Measurements from ENCODE around the gene CCDC142. TPM values are rescaled to one million over a fixed set of nuclear protein-coding genes. Genes with fewer than 3 reads are reported as not detected.
"Not testable (repeated sequence)": the region's sequence is repeated elsewhere in the genome, so short reads cannot be mapped to it uniquely, and the experiment has no call there.

Gene CCDC142
- total RNA-seq, 3 donors from 2014 or later (not counting 1 experiment from before 2014, with no cell fraction given) = 14.9 to 25.2 (median 15.6) TPM

- Histone ChIP-seq H3K4me3 (ENCODE audit: low read length) (no peak overlapping the region), H3K36me3 (ENCODE audit: control insufficient read depth, insufficient read depth, low read length) (peaks cover 10% of the 10 kb centered on the region), H3K4me1 (ENCODE audit: control insufficient read depth, insufficient read depth, low read length) (peaks cover 31% of the 10 kb centered on the region), H3K27me3 (ENCODE audit: control insufficient read depth, insufficient read depth, low read length) (no peaks in the 10 kb centered on the region), H3K27ac (ENCODE audit: low read length) (no peak overlapping the region), H3K9me3 (ENCODE audit: control insufficient read depth, insufficient read depth, low read length) (no peaks in the 10 kb centered on the region)
- peak overlapping the region; percentile 58 for H3K4me3 Mint-ChIP-seq
- intact Hi-C loops (cut with micrococcal nuclease) = no loop called here
- no peaks in the 10 kb centered on the region for H3K27me3 Mint-ChIP-seq (ENCODE audit: low read depth in 2 of 2)
- WGBS (ENCODE audit: insufficient coverage) = 92% methylated on average over 4 of the region's 4 CpGs
- peak overlapping the region in 1 of 2 donors; percentile 63 for H3K27ac Mint-ChIP-seq
- DNase-seq = no peak
- ATAC-seq = no peak
- no peaks in the 10 kb centered on the region for H3K9me3 Mint-ChIP-seq
- no peak for TF ChIP-seq CTCF (IDR thresholded peaks at IDR 0.05)
- H3K4me1 Mint-ChIP-seq = peaks cover 33 to 48% of the 10 kb centered on the region in 2 donors
- H3K36me3 Mint-ChIP-seq = no peaks in the 10 kb centered on the region
Measured at GRCh38 chr2:74462786-74463105, 20.1 kb downstream of the CCDC142 start.

- Mint-ChIP-seq H3K36me3 (no peaks in the 10 kb centered on the region), H3K4me3 (peak overlapping the region; percentile 58), H3K4me1 (peaks cover 37 to 53% of the 10 kb centered on the region in 2 donors), H3K27me3 (ENCODE audit: low read depth in 2 of 2) (no peaks in the 10 kb centered on the region), H3K9me3 (no peaks in the 10 kb centered on the region), H3K27ac (peak overlapping the region in 1 of 2 donors; percentile 63)
- ATAC-seq (no peak), DNase-seq (no peak)
- no peak overlapping the region for H3K27ac ChIP-seq (ENCODE audit: low read length)
- H3K36me3 ChIP-seq (ENCODE audit: control insufficient read depth, insufficient read depth, low read length) = peaks cover 10% of the 10 kb centered on the region
- WGBS (ENCODE audit: insufficient coverage) = 96% methylated on average over 20 of the region's 20 CpGs
- peaks cover 31% of the 10 kb centered on the region for H3K4me1 ChIP-seq (ENCODE audit: control insufficient read depth, insufficient read depth, low read length)
- no peaks in the 10 kb centered on the region for H3K27me3 ChIP-seq (ENCODE audit: control insufficient read depth, insufficient read depth, low read length)
- intact Hi-C loops (cut with micrococcal nuclease) = no loop called here
- no peak overlapping the region for H3K4me3 ChIP-seq (ENCODE audit: low read length)
- TF ChIP-seq CTCF (IDR thresholded peaks at IDR 0.05) = no peak
- no peaks in the 10 kb centered on the region for H3K9me3 ChIP-seq (ENCODE audit: control insufficient read depth, insufficient read depth, low read length)
Measured at GRCh38 chr2:74462054-74462785, 20.6 kb downstream of the CCDC142 start.

GRCh38 chr2:74461187-74462053 lies 21.4 kb downstream of the CCDC142 start:
- DNase-seq = peak in 1 of 2 donors; percentile 29
- H3K4me3 ChIP-seq (ENCODE audit: low read length) = no peak overlapping the region

GRCh38 chr2:74460187-74460586 lies 22.6 kb downstream of the CCDC142 start:
- Mint-ChIP-seq H3K4me3 (peak overlapping the region; percentile 98), H3K27ac (peak overlapping the region; percentile 98 to 99), H3K4me1 (peaks cover 48 to 68% of the 10 kb centered on the region in 2 donors)
- H3K27me3 Mint-ChIP-seq (ENCODE audit: low read depth in 2 of 2); H3K27me3 ChIP-seq (ENCODE audit: control insufficient read depth, insufficient read depth, low read length); ATAC-seq; H3K9me3 ChIP-seq (ENCODE audit: control insufficient read depth, insufficient read depth, low read length); H3K27ac ChIP-seq (ENCODE audit: low read length); intact Hi-C loops (cut with micrococcal nuclease); DNase-seq; H3K9me3 Mint-ChIP-seq; H3K4me3 ChIP-seq (ENCODE audit: low read length); H3K36me3 Mint-ChIP-seq: not testable (repeated sequence)
- 93% methylated on average over 10 of the region's 10 CpGs for WGBS (ENCODE audit: insufficient coverage)
- peaks cover 10% of the 10 kb centered on the region for H3K36me3 ChIP-seq (ENCODE audit: control insufficient read depth, insufficient read depth, low read length)
- peaks cover 44% of the 10 kb centered on the region for H3K4me1 ChIP-seq (ENCODE audit: control insufficient read depth, insufficient read depth, low read length)

More at GRCh38 chr2:74461187-74462053, 21.4 kb downstream of the CCDC142 start:
- intact Hi-C loops (cut with micrococcal nuclease) = no loop called here
- H3K9me3 ChIP-seq (ENCODE audit: control insufficient read depth, insufficient read depth, low read length) = no peaks in the 10 kb centered on the region
- no peaks in the 10 kb centered on the region for H3K27me3 Mint-ChIP-seq (ENCODE audit: low read depth in 2 of 2)
- ATAC-seq = no peak
- H3K36me3 ChIP-seq (ENCODE audit: control insufficient read depth, insufficient read depth, low read length) = peaks cover 10% of the 10 kb centered on the region
- H3K27ac ChIP-seq (ENCODE audit: low read length) = no peak overlapping the region
- H3K36me3 Mint-ChIP-seq = no peaks in the 10 kb centered on the region
- H3K4me1 ChIP-seq (ENCODE audit: control insufficient read depth, insufficient read depth, low read length) = peaks cover 39% of the 10 kb centered on the region
- H3K9me3 Mint-ChIP-seq = no peaks in the 10 kb centered on the region
- H3K4me1 Mint-ChIP-seq = peaks cover 45 to 61% of the 10 kb centered on the region in 2 donors
- WGBS (ENCODE audit: insufficient coverage) = 95% methylated on average over 27 of the region's 27 CpGs
- no peak for TF ChIP-seq CTCF (IDR thresholded peaks at IDR 0.05)
- H3K4me3 Mint-ChIP-seq = no peak overlapping the region
- peak overlapping the region in 1 of 2 donors; percentile 29 for H3K27ac Mint-ChIP-seq
- no peaks in the 10 kb centered on the region for H3K27me3 ChIP-seq (ENCODE audit: control insufficient read depth, insufficient read depth, low read length)

- intact Hi-C loops (cut with micrococcal nuclease) = loop anchor here (5.0 to 10.0 kb wide), 2 partner anchors 722 to 1225 kb away; partner anchors contain the start of genes CCT7, PRADC1 and TPRKB
- Mint-ChIP-seq H3K27ac (peak overlapping the region; percentile 98 to 99), H3K4me1 (peaks cover 54 to 71% of the 10 kb centered on the region in 2 donors), H3K4me3 (peak overlapping the region; percentile 98)
- H3K9me3 ChIP-seq (ENCODE audit: control insufficient read depth, insufficient read depth, low read length); H3K36me3 Mint-ChIP-seq; H3K27me3 ChIP-seq (ENCODE audit: control insufficient read depth, insufficient read depth, low read length); H3K4me3 ChIP-seq (ENCODE audit: low read length); H3K27me3 Mint-ChIP-seq (ENCODE audit: low read depth in 2 of 2); ATAC-seq; H3K27ac ChIP-seq (ENCODE audit: low read length); H3K9me3 Mint-ChIP-seq: not testable (repeated sequence)
- WGBS (ENCODE audit: insufficient coverage) = 91% methylated on average over 13 of the region's 13 CpGs
- H3K36me3 ChIP-seq (ENCODE audit: control insufficient read depth, insufficient read depth, low read length) = peaks cover 10% of the 10 kb centered on the region
- DNase-seq = peak in 1 of 2 donors; percentile 17
- peaks cover 45% of the 10 kb centered on the region for H3K4me1 ChIP-seq (ENCODE audit: control insufficient read depth, insufficient read depth, low read length)
Measured at GRCh38 chr2:74459503-74460118, 23.2 kb downstream of the CCDC142 start.
